CD4-positive, alpha-beta T cell treated with Interleukin-17A for 1 hour (primary cell): Measurements from ENCODE around the gene ZNF211.

Experiments used
- DNase-seq: peaks from one replicate; pipeline ENCODE4 v3.0.0-alpha.2; 2020

The ZNF211 gene

GRCh38 chr19:57656346-57656745 is 23.4 kb downstream of the ZNF211 start:
- no peak for DNase-seq

GRCh38 chr19:57664269-57665127 is 31.5 kb downstream of the ZNF211 start:
- no peak for DNase-seq

- DNase-seq = no peak
Measured at GRCh38 chr19:57665261-57665806, 32.4 kb downstream of the ZNF211 start.

- DNase-seq = no peak
Measured at GRCh38 chr19:57667228-57667627, 34.3 kb downstream of the ZNF211 start.

- no peak for DNase-seq
Measured at GRCh38 chr19:57668635-57669034, 35.7 kb downstream of the ZNF211 start, which contains the start of gene ZSCAN4. ZSCAN4 (plus strand) TSS chr19:57668935; CDS start chr19:57676146, 7,211 bp downstream.

GRCh38 chr19:57671124-57671895 is 38.3 kb downstream of the ZNF211 start:
- no peak for DNase-seq

GRCh38 chr19:57672466-57672865 is 39.5 kb downstream of the ZNF211 start:
- no peak for DNase-seq

- DNase-seq = no peak
Measured at GRCh38 chr19:57675881-57676280, 42.9 kb downstream of the ZNF211 start.

- no peak for DNase-seq
Measured at GRCh38 chr19:57682226-57682766, 49.3 kb downstream of the ZNF211 start.

GRCh38 chr19:57686727-57687126 is 53.8 kb downstream of the ZNF211 start:
- no peak for DNase-seq

- no peak for DNase-seq
Measured at GRCh38 chr19:57687363-57688010, 54.5 kb downstream of the ZNF211 start.

- no peak for DNase-seq
Measured at GRCh38 chr19:57688011-57688763, 55.2 kb downstream of the ZNF211 start.

GRCh38 chr19:57689750-57690149 is 56.8 kb downstream of the ZNF211 start:
- DNase-seq = no peak
